ENCODE measurements around the gene FILIP1L.
A peak's percentile ranks its signal among the peaks of the same experiment; 100 is the strongest.

DNA sequence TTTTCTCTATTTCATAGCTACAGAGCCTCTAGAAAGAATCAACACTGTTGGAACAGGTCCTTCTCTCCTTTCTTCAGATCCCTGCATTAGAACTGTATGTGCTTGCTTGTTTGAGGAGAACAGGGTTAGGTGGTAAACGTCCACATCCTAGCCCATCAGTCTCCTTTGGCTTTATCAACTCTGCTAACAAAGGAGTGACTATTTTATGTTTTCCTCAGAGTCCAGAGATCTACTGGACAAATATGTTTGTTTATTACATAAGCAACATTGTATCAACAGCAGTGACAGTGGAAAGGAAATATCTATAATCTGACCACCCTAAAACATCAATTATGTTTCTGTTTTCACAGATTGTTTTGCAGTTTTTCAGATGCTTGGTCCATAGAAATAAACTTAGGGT lies 257.0 kb downstream of the FILIP1L start:
- TF ChIP-seq NFYB (CRISPR knock-in tag; IDR thresholded peaks at IDR 0.05) (no peak), ZBTB10 (CRISPR knock-in tag; IDR thresholded peaks at IDR 0.05; ENCODE audit: borderline replicate concordance) (no peak), ZNF557 (CRISPR knock-in tag; IDR thresholded peaks at IDR 0.05) (no peak), TCF7 (IDR thresholded peaks at IDR 0.05; ENCODE audit: low read depth) (no peak), KDM2A (CRISPR knock-in tag; IDR thresholded peaks at IDR 0.05; ENCODE audit: borderline replicate concordance, low read depth) (no peak), EP300 (IDR thresholded peaks at IDR 0.05; ENCODE audit: low read depth in 2 of 2, low read length in 2 of 2) (peak in 1 of 2 experiments; percentile 82; a peak in 2 of 4 replicates), EP300 (CRISPR knock-in tag; IDR thresholded peaks at IDR 0.05; ENCODE audit: borderline replicate concordance) (peak; percentile 22; the same call in 1 of the 2 replicates), POLR2AphosphoS5 (IDR thresholded peaks at IDR 0.05; ENCODE audit: low read depth, low read length) (peak; percentile 22; the same call in 1 of the 2 replicates), MBD4 (IDR thresholded peaks at IDR 0.05; ENCODE audit: borderline replicate concordance, low read length) (no peak)
- TF ChIP-seq, protein P1, sequence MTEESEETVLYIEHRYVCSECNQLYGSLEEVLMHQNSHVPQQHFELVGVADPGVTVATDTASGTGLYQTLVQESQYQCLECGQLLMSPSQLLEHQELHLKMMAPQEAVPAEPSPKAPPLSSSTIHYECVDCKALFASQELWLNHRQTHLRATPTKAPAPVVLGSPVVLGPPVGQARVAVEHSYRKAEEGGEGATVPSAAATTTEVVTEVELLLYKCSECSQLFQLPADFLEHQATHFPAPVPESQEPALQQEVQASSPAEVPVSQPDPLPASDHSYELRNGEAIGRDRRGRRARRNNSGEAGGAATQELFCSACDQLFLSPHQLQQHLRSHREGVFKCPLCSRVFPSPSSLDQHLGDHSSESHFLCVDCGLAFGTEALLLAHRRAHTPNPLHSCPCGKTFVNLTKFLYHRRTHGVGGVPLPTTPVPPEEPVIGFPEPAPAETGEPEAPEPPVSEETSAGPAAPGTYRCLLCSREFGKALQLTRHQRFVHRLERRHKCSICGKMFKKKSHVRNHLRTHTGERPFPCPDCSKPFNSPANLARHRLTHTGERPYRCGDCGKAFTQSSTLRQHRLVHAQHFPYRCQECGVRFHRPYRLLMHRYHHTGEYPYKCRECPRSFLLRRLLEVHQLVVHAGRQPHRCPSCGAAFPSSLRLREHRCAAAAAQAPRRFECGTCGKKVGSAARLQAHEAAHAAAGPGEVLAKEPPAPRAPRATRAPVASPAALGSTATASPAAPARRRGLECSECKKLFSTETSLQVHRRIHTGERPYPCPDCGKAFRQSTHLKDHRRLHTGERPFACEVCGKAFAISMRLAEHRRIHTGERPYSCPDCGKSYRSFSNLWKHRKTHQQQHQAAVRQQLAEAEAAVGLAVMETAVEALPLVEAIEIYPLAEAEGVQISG (CRISPR knock-in tag; IDR thresholded peaks at IDR 0.05), result no peak
- TF ChIP-seq, protein P2, sequence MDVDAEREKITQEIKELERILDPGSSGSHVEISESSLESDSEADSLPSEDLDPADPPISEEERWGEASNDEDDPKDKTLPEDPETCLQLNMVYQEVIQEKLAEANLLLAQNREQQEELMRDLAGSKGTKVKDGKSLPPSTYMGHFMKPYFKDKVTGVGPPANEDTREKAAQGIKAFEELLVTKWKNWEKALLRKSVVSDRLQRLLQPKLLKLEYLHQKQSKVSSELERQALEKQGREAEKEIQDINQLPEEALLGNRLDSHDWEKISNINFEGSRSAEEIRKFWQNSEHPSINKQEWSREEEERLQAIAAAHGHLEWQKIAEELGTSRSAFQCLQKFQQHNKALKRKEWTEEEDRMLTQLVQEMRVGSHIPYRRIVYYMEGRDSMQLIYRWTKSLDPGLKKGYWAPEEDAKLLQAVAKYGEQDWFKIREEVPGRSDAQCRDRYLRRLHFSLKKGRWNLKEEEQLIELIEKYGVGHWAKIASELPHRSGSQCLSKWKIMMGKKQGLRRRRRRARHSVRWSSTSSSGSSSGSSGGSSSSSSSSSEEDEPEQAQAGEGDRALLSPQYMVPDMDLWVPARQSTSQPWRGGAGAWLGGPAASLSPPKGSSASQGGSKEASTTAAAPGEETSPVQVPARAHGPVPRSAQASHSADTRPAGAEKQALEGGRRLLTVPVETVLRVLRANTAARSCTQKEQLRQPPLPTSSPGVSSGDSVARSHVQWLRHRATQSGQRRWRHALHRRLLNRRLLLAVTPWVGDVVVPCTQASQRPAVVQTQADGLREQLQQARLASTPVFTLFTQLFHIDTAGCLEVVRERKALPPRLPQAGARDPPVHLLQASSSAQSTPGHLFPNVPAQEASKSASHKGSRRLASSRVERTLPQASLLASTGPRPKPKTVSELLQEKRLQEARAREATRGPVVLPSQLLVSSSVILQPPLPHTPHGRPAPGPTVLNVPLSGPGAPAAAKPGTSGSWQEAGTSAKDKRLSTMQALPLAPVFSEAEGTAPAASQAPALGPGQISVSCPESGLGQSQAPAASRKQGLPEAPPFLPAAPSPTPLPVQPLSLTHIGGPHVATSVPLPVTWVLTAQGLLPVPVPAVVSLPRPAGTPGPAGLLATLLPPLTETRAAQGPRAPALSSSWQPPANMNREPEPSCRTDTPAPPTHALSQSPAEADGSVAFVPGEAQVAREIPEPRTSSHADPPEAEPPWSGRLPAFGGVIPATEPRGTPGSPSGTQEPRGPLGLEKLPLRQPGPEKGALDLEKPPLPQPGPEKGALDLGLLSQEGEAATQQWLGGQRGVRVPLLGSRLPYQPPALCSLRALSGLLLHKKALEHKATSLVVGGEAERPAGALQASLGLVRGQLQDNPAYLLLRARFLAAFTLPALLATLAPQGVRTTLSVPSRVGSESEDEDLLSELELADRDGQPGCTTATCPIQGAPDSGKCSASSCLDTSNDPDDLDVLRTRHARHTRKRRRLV (CRISPR knock-in tag; IDR thresholded peaks at IDR 0.05), result no peak

All from HepG2 (cell line).